Measurements from ENCODE around the gene KLHL22.

DNA sequence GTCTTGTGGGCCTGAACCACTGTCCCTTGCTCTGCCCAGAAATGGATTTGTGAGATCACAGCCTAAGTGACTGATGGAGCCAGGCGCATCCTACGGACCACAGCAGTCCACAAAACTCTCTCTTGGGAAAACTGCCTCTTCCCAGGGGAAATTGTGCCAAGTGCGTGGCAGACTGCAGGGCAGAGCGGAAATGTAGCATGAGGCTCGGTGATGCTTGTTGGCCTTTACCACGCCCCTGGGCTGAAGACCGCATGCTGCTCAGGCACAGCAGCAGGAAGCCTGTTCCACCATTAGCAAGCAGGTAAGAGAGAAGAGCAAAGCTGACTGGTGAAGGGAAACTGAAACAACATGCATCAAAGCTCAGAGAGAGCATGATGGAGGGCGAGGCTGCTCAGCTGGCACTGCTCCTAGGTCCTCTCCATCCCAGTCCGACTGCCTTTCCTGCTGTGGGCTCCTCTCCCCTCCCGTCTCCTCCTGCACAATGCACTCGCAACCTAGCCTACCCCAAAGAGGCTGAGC, 31.4 kb downstream of the KLHL22 start:
- TF ChIP-seq, protein P1, sequence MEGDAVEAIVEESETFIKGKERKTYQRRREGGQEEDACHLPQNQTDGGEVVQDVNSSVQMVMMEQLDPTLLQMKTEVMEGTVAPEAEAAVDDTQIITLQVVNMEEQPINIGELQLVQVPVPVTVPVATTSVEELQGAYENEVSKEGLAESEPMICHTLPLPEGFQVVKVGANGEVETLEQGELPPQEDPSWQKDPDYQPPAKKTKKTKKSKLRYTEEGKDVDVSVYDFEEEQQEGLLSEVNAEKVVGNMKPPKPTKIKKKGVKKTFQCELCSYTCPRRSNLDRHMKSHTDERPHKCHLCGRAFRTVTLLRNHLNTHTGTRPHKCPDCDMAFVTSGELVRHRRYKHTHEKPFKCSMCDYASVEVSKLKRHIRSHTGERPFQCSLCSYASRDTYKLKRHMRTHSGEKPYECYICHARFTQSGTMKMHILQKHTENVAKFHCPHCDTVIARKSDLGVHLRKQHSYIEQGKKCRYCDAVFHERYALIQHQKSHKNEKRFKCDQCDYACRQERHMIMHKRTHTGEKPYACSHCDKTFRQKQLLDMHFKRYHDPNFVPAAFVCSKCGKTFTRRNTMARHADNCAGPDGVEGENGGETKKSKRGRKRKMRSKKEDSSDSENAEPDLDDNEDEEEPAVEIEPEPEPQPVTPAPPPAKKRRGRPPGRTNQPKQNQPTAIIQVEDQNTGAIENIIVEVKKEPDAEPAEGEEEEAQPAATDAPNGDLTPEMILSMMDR (IDR thresholded peaks at IDR 0.05; ENCODE audit: poor library complexity), result no peak
- TF ChIP-seq EZH2phosphoT487 (IDR thresholded peaks at IDR 0.05; ENCODE audit: low read depth, severe bottlenecking, unreplicated experiment) (no peak), EZH2 (IDR thresholded peaks at IDR 0.05; ENCODE audit: borderline replicate concordance) (no peak)

All from hepatocyte (in vitro differentiated cells).